ENCODE data around the gene RNF125.
"Not testable (repeated sequence)": the region's sequence is repeated elsewhere in the genome, so short reads cannot be mapped to it uniquely, and the experiment has no call there.

The RNF125 gene

GRCh38 chr18:31990823-31991222 lies 27.8 kb upstream of the RNF125 start:
- Histone ChIP-seq H3K4me3 (ENCODE audit: low read depth in 1 of 5, low read length in 5 of 5) (no peak overlapping the region), H3K4me1 (ENCODE audit: control insufficient read depth in 5 of 5, insufficient read depth in 5 of 5, low read length in 5 of 5) (peaks cover 0 to 24% (median 0%) of the 10 kb centered on the region in 5 donors), H3K27ac (ENCODE audit: low read depth, low read length) (no peak overlapping the region), H3K9ac (ENCODE audit: low read length in 5 of 5) (no peak overlapping the region), H3K36me3 (ENCODE audit: control insufficient read depth in 5 of 5, insufficient read depth in 5 of 5, low read length in 5 of 5) (no peaks in the 10 kb centered on the region), H3K27me3 (ENCODE audit: control insufficient read depth in 5 of 5, insufficient read depth in 4 of 5, low read length in 5 of 5) (no peaks in the 10 kb centered on the region), H3K9me3 (ENCODE audit: control insufficient read depth in 5 of 5, low read length in 5 of 5) (no peaks in the 10 kb centered on the region)

- Histone ChIP-seq H3K4me1 (ENCODE audit: control insufficient read depth in 5 of 5, insufficient read depth in 5 of 5, low read length in 5 of 5) (peaks cover 0 to 13% (median 0%) of the 10 kb centered on the region in 5 donors), H3K36me3 (ENCODE audit: control insufficient read depth in 5 of 5, insufficient read depth in 5 of 5, low read length in 5 of 5) (no peaks in the 10 kb centered on the region), H3K4me3 (ENCODE audit: low read depth in 1 of 5, low read length in 5 of 5) (no peak overlapping the region), H3K9me3 (ENCODE audit: control insufficient read depth in 5 of 5, low read length in 5 of 5) (no peaks in the 10 kb centered on the region), H3K27me3 (ENCODE audit: control insufficient read depth in 5 of 5, insufficient read depth in 4 of 5, low read length in 5 of 5) (no peaks in the 10 kb centered on the region), H3K27ac (ENCODE audit: low read depth, low read length) (no peak overlapping the region), H3K9ac (ENCODE audit: low read length in 5 of 5) (no peak overlapping the region)
Observed at GRCh38 chr18:31996007-31996406, 22.6 kb upstream of the RNF125 start.

GRCh38 chr18:31998880-31999412 lies 19.7 kb upstream of the RNF125 start:
- no peaks in the 10 kb centered on the region for H3K27me3 ChIP-seq (ENCODE audit: control insufficient read depth in 5 of 5, insufficient read depth in 4 of 5, low read length in 5 of 5)
- no peak overlapping the region for H3K9ac ChIP-seq (ENCODE audit: low read length in 5 of 5)
- no peaks in the 10 kb centered on the region for H3K4me1 ChIP-seq (ENCODE audit: control insufficient read depth in 5 of 5, insufficient read depth in 5 of 5, low read length in 5 of 5)
- H3K4me3 ChIP-seq (ENCODE audit: low read depth in 1 of 5, low read length in 5 of 5): no peak overlapping the region
- H3K9me3 ChIP-seq (ENCODE audit: control insufficient read depth in 5 of 5, low read length in 5 of 5): no peaks in the 10 kb centered on the region
- H3K36me3 ChIP-seq (ENCODE audit: control insufficient read depth in 5 of 5, insufficient read depth in 5 of 5, low read length in 5 of 5): no peaks in the 10 kb centered on the region
- no peak overlapping the region for H3K27ac ChIP-seq (ENCODE audit: low read depth, low read length)

DNA sequence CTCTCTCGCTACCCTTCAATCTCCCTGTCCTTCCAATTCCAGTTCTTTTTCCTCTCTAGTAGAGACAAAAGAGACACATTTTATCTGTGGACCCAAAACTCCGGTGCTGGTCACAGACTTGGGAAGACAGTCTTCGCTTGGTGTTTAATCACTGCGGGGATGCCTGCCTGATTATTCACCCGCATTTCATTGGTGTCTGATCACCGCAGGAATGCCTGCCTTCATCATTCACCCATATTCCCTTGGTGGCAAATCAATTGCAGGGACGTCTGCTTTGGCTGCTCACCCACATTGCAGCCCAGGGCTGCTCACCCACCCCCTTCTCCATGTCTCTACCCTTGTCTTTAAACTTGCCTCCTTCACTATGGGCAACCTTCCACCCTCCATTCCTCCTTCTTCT lies 17.5 kb upstream of the RNF125 start:
- H3K4me3 ChIP-seq (ENCODE audit: low read depth in 1 of 5, low read length in 5 of 5); H3K36me3 ChIP-seq (ENCODE audit: control insufficient read depth in 5 of 5, insufficient read depth in 5 of 5, low read length in 5 of 5); H3K27me3 ChIP-seq (ENCODE audit: control insufficient read depth in 5 of 5, insufficient read depth in 4 of 5, low read length in 5 of 5); H3K4me1 ChIP-seq (ENCODE audit: control insufficient read depth in 5 of 5, insufficient read depth in 5 of 5, low read length in 5 of 5); H3K27ac ChIP-seq (ENCODE audit: low read depth, low read length); H3K9ac ChIP-seq (ENCODE audit: low read length in 5 of 5); H3K9me3 ChIP-seq (ENCODE audit: control insufficient read depth in 5 of 5, low read length in 5 of 5): not testable (repeated sequence)

- not testable (repeated sequence) for H3K4me3 ChIP-seq (ENCODE audit: low read depth in 1 of 5, low read length in 5 of 5); H3K4me1 ChIP-seq (ENCODE audit: control insufficient read depth in 5 of 5, insufficient read depth in 5 of 5, low read length in 5 of 5); H3K27ac ChIP-seq (ENCODE audit: low read depth, low read length); H3K36me3 ChIP-seq (ENCODE audit: control insufficient read depth in 5 of 5, insufficient read depth in 5 of 5, low read length in 5 of 5); H3K9me3 ChIP-seq (ENCODE audit: control insufficient read depth in 5 of 5, low read length in 5 of 5); H3K9ac ChIP-seq (ENCODE audit: low read length in 5 of 5); H3K27me3 ChIP-seq (ENCODE audit: control insufficient read depth in 5 of 5, insufficient read depth in 4 of 5, low read length in 5 of 5)
Observed at GRCh38 chr18:32003822-32004221, 14.8 kb upstream of the RNF125 start.

DNA sequence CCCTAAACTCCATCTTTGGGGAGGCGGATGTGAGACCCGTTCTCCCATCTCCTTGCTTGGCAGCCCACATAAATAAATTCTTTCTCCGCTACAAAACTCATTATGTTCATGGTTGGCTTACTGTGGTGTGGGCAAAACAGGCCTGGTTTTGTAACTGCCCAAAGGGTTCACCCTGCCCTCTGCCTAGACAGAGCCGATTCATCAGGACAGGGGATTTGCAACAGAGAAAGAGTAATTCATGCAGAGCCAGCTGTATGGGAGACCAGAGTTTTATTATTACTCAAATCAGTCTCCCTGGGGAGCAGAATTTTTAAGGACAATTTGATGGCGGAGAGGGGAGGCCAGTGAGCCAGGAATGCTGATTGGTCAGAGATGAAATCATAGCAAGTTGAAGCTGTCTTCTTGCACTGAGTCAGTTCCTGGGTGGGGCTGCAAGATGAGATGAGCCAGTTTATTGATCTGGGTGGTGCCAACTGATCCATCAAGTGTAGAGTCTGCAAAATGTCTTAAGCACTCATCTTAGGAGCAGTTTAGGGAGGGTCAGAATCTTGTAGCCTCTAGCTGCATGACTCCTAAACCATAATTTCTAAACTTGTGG lies 8.4 kb upstream of the RNF125 start:
- Histone ChIP-seq H3K9me3 (ENCODE audit: control insufficient read depth in 5 of 5, low read length in 5 of 5) (no peaks in the 10 kb centered on the region), H3K27me3 (ENCODE audit: control insufficient read depth in 5 of 5, insufficient read depth in 4 of 5, low read length in 5 of 5) (no peaks in the 10 kb centered on the region), H3K9ac (ENCODE audit: low read length in 5 of 5) (no peak overlapping the region), H3K4me3 (ENCODE audit: low read depth in 1 of 5, low read length in 5 of 5) (no peak overlapping the region), H3K27ac (ENCODE audit: low read depth, low read length) (no peak overlapping the region), H3K4me1 (ENCODE audit: control insufficient read depth in 5 of 5, insufficient read depth in 5 of 5, low read length in 5 of 5) (no peaks in the 10 kb centered on the region), H3K36me3 (ENCODE audit: control insufficient read depth in 5 of 5, insufficient read depth in 5 of 5, low read length in 5 of 5) (no peaks in the 10 kb centered on the region)

- Histone ChIP-seq H3K4me1 (ENCODE audit: control insufficient read depth in 5 of 5, insufficient read depth in 5 of 5, low read length in 5 of 5) (no peaks in the 10 kb centered on the region), H3K9ac (ENCODE audit: low read length in 5 of 5) (no peak overlapping the region)
Observed at GRCh38 chr18:32011193-32011592, 7.4 kb upstream of the RNF125 start.

DNA sequence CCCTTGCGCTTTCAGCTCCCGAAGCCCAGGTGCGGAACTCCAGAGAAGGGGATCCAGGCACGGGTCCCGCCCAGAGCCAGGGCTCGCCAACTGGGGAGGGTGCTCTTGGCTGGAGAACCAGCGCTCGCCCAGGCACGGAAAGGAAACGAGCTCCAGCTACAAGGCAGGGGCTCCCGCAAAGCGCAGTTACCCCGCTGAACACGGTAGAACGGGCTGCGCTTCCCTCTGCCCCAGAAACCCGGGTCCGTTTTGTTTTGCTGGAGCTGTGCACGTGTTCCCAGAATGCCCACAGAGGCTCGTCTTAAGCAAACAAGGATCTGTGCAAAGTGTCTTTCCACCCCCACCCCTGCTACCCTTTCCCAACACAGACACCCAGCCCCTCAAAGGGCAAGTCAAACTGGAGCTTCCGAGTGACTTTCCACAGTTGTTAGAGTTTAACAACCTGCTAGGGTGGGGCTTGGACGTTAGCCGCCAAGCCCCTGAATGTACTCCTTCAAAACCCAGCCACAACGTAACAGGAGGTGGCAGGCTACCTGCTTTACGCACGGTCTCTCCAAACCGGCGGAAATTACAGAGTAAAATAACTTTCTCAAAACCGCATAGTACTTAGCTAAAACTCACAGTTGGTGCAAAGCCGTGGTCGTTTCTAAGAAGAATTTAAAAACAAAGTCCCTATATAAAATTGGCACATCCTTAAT lies 775 bp downstream of the RNF125 start:
- Histone ChIP-seq H3K9me3 (ENCODE audit: control insufficient read depth in 5 of 5, low read length in 5 of 5) (no peaks in the 10 kb centered on the region), H3K27me3 (ENCODE audit: control insufficient read depth in 5 of 5, insufficient read depth in 4 of 5, low read length in 5 of 5) (no peaks in the 10 kb centered on the region), H3K9ac (ENCODE audit: low read length in 5 of 5) (peak overlapping the region; percentile 21 to 83 (median 70)), H3K36me3 (ENCODE audit: control insufficient read depth in 5 of 5, insufficient read depth in 5 of 5, low read length in 5 of 5) (no peaks in the 10 kb centered on the region), H3K4me1 (ENCODE audit: control insufficient read depth in 5 of 5, insufficient read depth in 5 of 5, low read length in 5 of 5) (peaks cover 0 to 35% (median 33%) of the 10 kb centered on the region in 5 donors), H3K4me3 (ENCODE audit: low read depth in 1 of 5, low read length in 5 of 5) (peak overlapping the region; percentile 71 to 98 (median 96)), H3K27ac (ENCODE audit: low read depth, low read length) (peak overlapping the region; percentile 77)

More at GRCh38 chr18:32011193-32011592, 7.4 kb upstream of the RNF125 start:
- Histone ChIP-seq H3K4me3 (ENCODE audit: low read depth in 1 of 5, low read length in 5 of 5) (no peak overlapping the region), H3K36me3 (ENCODE audit: control insufficient read depth in 5 of 5, insufficient read depth in 5 of 5, low read length in 5 of 5) (no peaks in the 10 kb centered on the region), H3K27me3 (ENCODE audit: control insufficient read depth in 5 of 5, insufficient read depth in 4 of 5, low read length in 5 of 5) (no peaks in the 10 kb centered on the region), H3K9me3 (ENCODE audit: control insufficient read depth in 5 of 5, low read length in 5 of 5) (no peaks in the 10 kb centered on the region), H3K27ac (ENCODE audit: low read depth, low read length) (no peak overlapping the region)

DNA sequence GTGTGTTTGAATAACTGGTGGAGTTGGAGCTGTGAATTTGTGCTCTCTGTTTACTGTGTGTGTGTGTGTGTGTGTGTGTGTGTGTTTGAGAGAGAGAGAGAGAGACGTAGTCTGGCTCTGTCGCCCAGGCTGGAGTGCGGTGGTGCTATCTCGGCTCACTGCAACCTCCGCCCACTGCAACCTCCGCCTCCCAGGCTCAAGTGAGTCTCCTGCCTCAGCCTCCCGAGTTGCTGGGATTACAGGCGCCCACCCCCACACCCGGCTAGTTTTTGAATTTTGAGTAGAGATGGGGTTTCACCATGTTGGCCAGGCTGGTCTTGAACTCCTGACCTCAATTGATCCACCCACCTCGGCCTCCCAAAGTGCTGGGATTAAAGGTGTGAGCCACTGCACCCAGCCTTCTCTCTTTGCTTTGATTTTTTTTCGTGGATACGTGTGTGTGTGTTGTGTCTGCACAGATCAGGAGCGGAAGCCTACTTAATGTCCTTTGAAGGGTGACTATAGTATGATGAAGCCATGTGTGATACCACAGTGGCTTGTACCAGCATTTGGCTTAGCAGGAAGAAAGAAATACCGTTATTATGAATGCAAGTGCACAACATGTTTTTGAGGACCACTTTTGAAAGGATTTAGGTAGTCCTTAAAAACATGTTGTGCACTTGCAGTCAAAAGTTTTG lies 1.5 kb downstream of the RNF125 start:
- not testable (repeated sequence) for H3K27ac ChIP-seq (ENCODE audit: low read depth, low read length); H3K9me3 ChIP-seq (ENCODE audit: control insufficient read depth in 5 of 5, low read length in 5 of 5); H3K36me3 ChIP-seq (ENCODE audit: control insufficient read depth in 5 of 5, insufficient read depth in 5 of 5, low read length in 5 of 5); H3K27me3 ChIP-seq (ENCODE audit: control insufficient read depth in 5 of 5, insufficient read depth in 4 of 5, low read length in 5 of 5)
- peak overlapping the region in 3 of 5 donors; percentile 21 to 83 (median 82) for H3K9ac ChIP-seq (ENCODE audit: low read length in 5 of 5)
- peak overlapping the region; percentile 71 to 98 (median 96) for H3K4me3 ChIP-seq (ENCODE audit: low read depth in 1 of 5, low read length in 5 of 5)
- peaks cover 0 to 35% (median 33%) of the 10 kb centered on the region in 5 donors for H3K4me1 ChIP-seq (ENCODE audit: control insufficient read depth in 5 of 5, insufficient read depth in 5 of 5, low read length in 5 of 5)
